Stimulated activated CD8-positive, alpha-beta memory T cell treated with anti-CD3 and anti-CD28 coated beads, Interleukin-4, amount 100 ng/mL, for 1 hour (primary cell): ENCODE data around the gene AHI1.
"Not testable (repeated sequence)": the region's sequence is repeated elsewhere in the genome, so short reads cannot be mapped to it uniquely, and the experiment has no call there.

Experiments used
- DNase-seq, 2 donors: peaks; one replicate each; pipeline ENCODE4 v3.0.0-alpha.2; 2020; ENCODE audit warnings: low read depth in 2 of 2, low spot score in 1 of 2

The AHI1 gene

DNA sequence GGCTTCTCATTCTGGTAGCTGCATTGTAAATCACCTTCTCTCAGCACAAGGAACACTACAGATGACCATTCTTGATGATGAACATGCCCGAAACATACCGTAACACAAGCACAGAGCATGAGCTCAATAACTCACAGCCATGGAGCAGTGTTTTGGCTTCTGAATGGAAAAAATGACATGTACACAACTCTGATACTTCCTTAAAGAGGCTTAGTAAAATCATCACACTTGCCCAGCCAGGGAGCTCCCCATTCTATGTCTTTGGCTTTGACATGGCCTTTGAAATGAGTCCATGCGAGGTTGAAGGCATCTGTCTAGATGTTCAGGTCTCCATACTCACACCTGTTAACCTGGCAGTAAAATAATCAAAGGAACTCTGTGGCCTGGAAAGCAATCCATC is 228.8 kb downstream of the AHI1 start:
- DNase-seq, result no peak

DNA sequence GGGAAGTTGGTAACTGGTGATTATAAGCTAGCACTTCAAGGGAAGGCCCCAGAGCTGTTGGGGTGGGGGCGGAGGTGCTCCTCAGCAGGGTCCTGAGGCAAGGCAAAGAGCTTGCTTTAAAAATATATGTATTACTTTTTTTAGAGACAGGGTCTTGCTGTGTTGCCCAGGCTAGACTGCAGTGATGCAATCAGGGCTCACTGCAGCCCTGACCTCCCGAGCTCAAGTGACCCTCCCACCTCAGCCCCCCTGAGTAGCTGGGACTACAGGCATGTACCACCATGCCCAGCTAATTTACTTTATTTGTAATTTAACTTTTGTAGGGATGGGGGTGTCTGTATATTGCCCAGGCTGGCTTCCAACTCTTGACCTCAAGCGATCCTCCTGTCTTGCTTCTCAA is 229.3 kb downstream of the AHI1 start:
- no peak for DNase-seq

DNA sequence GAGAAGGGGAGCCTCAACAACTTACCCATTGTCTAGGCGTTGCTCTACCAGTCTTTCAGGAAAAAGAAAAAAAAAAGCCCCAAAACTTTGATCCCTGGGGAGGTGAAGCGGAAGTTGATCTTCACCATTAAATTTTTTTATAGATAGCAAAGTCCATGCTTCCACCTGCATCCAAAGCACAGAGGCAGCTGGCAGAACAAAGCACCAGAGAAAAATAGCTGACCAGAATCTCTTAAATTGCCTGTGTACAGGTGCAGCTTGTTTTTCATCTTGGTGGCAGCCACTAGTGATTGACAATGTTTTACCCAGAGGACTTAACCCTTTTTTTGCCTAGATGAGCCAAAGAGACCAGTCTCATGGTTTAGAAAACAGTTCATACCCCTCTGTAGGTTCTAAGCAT is 230.5 kb downstream of the AHI1 start:
- no peak for DNase-seq

DNA sequence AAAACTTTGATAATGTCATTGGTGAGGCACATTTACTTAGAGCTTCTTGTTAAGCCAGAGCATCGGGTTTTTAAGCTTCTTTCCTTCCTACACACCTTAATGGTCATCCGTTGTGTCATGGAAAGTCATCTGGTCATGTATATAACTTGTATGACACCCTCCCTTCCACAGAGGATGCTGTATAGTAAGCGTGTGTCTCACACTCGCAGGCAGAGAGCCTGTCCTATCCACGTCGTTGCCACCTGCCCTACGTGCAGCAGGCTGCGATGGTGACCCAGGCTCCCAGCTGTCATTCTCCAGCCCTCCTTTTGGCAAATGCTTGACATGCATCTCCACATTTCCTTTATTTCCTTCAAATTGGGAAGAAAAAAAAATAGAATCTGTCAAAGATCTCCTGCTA is 230.9 kb downstream of the AHI1 start:
- no peak for DNase-seq

DNA sequence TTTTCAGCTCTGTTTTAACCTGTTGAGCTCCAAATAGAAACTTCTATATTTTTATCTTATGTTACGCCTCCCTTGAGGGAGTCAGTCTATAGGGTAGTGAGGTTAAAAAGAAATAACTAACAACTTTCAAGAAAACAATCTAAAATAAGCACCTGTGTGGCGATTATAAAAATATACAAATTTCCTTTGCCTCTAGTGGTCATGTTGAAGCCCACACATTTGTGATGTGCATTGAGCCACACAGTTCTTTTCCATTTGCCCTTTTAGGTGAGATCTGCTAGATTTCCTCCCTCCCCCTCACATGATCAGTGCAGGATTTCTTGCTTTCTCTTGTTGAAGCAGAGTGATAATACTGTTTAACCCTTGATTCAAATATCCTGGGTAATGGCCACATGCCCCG is 232.3 kb downstream of the AHI1 start:
- DNase-seq, result no peak

DNA sequence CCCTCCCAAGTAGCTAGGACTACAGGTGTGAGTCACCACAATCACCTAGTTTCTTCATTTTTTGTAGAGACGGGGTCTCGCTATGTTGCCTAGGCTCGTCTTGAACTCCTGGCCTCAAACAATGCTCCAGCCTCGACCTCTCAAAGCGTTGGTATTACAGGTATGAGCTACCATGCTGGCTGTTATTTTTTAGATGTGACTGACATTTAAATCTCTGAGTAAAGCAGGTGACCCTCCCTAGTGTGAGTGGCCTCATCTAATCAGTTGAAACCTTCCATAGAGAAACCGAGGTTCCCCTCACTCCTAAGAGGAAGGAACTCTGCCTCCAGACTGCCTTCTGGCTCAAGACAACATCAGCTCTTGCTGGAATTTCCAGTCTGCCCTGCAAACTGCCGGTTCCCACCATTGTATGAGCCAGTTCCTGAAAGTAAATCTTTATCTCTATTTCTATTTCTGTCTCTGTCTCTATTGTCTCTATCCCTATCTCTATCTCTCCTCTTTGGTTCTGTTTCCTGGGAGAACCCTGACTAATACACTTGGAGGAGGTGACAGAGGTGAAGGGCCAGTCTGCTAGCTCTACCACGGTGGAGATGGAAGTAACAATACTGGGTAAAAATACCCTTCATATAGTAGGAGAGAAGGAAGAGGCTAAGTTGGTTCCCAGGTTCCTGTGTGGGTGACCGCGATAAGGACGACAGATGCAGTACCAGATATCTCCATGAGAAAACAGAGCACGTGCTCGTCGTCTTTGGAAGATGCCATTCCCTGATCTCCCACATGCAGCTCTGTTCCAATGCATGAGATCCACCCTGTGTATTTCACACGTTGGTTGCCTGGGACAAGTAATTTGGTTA is 235.4 kb downstream of the AHI1 start:
- no peak for DNase-seq

DNA sequence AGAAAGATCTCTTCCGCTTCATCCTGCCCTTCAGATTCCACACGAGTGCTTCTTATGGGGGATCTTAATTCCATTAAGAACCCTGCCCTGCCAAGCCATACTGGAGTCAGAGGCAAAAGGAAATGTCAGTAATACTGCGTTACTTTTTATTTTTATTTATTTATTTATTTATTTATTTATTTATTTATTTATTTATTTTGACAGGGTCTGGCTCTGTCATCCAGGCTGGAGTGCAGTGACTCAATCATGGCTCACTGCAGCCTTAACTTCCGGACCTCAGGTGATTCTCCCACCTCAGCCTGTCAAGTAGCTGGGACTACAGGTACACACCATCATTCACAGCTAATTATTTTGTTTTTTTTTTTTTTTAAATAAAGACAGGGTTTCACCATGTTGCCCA is 236.9 kb downstream of the AHI1 start:
- DNase-seq, result no peak

DNA sequence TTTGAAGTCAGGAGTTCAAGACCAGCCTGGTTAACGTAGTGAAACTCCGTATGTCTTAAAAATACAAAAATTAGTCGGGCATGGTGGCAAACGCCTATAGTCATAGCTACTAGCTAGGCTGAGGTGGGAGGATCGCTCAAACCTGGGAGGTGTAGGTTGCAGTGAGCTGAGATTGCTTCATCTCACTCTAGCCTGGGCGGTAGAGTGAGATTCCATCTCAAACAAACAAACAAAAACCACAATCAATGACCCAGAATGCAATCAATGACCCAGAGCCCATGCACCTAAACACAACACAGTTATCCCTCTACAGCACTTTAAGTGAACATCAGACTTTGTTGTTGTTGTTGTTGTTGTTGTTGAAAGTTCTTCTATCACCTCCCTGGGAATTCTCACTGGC is 238.6 kb downstream of the AHI1 start:
- no peak for DNase-seq

DNA sequence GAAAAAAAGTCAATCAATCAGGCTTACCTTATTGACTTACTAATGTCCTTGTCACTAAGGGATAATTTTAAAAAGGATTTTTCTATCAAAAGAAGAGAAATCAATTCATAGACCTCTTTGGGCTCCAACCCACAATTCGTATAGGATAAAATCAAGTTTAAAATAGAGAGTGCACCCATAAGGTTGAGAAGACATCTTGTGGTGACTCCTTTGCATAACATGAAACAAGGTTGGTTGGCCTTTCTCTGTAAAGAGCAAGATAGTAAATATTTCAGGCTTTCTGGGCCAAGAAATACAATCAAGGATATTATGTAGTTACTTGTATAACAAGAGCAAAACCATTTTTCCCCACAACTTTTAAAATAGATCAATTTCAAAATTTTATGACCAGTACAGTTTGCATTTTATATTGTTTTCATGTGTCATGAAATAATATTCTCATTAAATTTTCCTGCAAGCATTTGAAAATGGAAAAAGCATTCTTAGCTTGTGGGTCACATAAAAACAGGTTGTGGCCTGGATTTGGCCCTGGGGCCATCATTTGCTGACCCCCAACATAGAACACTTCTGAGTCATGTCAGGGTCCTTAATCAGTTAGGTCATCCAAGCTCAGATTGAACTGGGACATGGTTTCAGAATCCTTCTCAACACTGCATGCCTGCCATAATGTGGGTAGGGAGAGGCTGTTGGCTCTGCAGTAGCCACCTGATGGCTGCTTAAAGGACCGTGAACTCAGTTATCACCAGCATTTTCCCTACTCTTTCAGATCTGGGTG is 239.7 kb downstream of the AHI1 start:
- DNase-seq, result no peak

DNA sequence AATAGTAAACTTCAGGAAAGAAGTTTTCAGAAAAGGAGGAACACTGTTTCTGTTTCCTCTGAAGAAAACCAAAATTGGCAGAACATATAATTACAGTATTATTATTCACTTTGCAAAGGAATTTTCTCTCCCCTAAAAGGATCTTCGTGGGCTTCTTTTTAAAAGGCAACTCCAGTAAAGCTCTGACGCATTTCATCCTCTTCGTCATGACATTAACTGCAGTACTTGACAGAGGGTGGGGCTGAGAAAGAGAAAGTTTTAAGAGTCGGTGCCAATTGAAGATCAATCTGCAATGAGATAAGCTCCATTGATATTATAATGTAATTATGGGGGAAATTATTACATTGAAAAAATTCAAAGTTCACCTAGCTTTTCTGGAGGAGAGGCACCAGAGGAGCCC is 240.7 kb downstream of the AHI1 start:
- DNase-seq, result no peak

DNA sequence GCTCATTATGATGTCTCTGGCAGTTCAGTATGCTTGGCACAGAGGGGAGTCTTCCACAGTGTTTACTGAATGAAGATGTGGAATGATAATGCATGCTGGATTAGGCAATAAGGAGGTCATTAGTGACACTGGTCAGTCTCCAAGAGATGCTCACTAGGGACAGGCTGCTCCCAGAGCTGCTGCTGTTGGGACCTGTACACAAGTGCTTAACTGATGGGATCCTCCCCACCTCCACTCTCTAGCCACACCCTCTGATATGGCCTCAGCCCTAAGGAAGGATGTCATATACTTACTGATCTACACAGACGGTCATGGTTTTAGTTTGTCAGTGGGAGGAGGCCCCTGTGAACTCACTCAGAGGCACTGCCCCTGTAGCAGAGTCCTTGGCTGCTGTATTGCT is 243.1 kb downstream of the AHI1 start:
- DNase-seq, result no peak

DNA sequence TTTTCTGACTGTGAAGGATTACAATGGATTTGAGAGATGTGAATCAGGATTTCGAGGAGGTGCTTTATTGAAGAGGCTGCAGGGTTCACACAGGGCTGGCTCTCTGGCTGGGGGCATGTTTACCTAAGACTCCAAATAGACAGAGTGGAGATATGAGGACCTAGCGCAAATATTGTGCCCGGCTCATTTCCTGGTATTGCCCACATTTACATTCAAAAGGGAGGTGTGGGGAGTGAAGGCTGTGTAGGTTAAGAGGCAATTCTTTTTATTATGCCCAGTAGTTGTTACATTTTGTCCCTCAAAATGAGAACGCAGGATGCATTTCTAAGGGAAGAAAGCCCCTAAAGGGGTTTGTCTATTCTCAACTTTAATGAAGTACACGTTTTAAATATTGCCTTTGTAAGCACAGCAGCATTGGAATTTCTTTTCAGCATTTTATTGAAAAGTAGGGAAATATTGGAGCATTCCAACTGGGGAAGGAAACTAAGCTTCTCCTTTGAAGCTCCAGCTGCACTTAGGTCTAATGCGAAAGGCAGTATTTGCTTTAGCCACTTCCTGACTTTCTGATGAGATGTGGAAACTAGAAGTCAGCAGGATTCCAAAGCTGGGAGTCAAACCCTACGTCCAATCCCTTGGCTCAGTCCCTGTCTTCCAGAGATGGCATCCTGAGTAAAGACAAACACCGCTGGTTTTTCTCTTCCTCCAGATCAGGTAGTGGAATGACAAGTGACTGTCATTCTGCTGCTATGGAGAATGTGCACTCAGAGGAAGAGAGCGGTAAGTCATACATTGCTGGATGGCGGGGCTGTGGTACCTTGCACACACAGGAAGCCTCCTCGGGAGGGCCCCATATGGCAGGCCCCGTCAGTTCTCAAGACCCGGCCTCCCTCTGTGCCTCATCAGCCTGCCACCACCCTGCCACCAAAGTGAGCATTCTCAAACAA is 245.8 kb downstream of the AHI1 start:
- no peak for DNase-seq

DNA sequence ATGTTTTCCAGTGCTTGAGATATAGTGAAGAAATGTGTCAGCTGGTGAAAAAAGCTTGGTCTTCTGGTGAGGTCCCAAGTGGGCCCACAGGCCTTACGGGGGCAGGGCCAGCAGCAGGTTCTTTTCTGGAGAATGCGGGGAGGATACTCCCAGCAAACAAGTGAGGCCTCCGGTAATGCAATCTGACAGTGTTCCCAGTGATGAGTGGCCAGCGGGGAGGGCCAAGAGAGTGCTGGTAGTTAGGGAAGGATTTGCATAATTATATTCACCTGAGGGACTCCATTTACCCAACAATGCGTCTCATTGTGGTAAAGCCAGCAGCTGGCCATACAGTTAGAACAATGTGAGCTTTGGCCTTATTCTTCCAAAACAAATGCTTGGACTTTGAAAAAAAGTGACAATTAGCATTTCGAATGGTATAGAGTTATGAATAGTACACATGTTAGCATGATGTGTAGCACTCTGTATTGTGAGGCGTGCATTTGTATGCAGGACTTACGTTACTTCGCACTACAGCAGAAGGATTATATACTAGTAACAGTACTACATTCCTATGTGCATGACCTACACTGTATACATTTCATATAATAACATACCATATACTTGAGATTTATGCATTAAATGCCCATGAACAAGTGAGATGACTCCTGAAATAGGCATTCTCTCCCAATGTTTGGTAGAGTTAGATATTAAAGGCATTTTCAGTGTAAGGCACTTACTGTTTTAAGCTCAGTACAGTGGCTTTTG is 246.6 kb downstream of the AHI1 start:
- no peak for DNase-seq

DNA sequence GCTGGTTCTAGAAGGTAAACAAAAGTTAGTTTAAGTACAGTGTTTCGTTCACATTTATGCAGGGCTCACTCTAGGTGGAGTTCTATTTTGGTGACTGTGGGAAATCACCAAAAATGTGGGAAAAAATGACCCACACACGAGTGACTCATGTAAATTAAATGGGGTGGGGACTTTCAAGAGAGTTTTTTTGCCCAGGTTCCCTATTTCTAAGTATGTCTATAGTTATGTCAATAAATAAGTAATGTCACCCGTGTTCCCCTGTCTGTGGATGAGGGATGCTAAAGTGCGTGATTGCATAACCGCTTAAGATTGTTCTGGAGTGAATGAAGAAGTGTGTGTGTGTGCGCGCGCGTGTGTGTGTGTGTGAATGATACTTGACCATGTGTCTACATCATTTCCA is 247.3 kb downstream of the AHI1 start:
- no peak for DNase-seq

DNA sequence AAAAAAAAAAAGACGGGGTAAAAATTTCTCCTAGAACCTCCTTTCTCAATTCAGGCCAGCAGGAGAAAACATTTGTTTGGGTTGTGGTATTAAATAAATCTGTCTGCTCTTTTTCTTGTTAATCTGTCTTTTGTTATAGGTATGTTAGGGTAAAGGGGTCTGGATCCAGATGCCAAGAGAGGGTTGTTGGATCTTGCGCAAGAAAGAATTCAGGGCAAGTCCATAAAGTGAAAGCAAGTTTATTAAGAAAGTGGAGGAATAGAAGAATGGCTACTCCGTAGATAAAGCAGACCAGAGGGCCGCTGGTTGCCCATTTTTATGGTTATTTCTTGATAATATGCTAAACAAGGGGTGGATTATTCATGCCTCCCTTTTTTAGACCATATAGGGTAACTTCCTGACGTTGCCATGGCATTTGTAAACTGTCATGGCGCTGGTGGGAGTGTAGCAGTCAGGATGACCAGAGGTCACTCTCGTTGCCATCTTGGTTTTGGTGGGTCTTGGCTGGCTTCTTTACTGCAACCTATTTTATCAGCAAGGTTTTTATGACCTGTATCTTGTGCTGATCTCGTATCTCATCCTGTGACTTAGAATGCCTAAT is 251.0 kb downstream of the AHI1 start:
- not testable (repeated sequence) for DNase-seq

DNA sequence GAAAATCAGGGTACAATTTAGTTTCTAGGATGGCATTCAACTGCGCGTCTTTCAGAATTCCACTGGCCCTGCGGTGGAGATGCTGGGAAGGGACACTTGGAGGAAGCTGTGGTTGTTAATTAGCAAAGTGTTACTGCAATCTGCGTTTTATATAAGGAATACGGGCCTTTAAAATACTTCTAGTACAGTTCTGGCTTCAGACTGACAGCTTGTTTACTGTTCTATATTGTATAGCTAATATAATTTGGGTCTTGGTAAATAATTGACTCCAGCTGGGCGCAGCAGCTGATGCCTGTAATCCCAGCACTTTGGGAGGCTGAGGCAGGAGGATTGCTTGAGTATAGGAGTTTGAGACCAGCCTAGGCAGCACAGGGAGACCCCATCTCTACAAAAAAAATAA is 252.7 kb downstream of the AHI1 start:
- DNase-seq, result no peak

DNA sequence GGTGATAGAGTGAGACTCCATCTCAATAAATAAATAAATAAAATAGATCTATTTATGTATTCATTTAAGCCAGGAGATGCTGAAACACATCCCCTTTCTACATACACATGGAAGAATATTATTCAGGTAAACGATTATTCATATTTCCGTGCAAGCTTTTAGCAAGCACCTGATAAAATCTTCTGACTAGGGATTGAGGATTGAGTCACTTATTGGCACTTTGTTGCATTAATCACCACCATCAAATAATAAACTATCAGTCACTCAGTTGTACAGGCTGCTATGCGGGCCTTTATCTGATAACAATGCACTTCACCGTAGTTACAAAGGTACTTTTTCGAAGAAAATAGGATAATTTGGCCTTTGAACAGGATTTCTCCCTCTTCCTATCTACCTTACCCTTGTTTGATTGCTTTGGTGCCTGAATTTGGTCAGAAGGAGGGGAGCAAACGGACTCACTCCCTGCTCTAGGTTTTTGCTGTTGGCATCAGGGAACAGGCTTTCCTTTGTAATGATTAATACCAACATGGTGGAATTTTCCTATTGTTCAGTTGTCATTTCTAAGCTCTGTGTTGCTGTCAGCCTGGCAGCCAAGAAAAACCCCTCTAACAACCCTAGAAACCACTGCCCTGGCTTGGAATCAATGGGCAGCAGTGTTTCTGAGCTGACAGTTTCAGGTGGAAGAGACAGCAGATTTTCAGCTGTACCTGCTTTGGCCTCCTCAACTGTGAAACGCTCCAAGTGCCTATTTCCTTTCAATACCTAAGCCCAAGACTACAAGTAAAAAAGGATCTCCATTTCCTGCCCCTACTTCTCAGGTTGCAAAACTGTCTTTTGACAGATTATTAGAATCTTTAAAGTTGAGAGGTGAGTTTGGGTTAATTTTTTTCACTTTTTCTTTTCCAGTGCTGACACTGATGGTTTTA is 253.4 kb downstream of the AHI1 start:
- no peak for DNase-seq

DNA sequence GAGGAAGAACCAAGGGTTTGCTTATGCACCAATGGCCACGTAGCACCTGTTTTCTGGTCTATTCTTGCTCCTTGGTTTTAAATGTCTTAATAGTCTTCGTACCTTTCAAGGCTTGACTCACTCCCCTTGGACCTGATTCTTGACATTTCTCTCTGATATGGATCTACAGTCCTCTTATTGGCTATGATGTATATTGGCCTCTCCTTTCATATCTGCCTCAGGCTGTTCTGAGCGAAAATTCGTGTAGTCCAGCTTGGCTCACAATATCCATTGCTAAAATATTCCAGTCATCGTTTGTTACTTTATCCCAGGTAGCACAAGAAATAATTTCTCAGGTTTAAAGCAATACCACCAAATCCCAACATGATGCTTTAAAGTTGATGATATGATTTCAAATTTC is 256.8 kb downstream of the AHI1 start:
- DNase-seq, result no peak

DNA sequence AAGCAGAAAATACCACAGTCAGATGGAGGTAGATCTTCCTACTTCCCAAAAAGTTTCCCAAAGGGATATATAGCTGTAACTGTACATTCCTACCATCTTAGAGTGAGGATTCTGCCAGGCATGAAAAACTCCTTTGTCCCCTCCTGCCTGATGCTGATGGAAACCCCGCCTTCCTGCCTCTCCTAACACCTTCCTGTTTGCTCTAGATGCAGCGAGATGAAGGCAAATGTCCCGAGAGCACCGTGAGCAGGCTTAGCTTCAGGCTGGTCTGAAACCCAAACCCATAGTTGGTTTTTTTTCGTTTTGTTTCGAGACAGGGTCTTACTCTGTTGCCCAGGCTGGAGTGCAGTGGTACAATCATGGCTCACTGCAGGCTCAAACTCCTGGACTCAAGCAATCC is 260.8 kb downstream of the AHI1 start:
- DNase-seq, result no peak
